Astrocyte of the spinal cord (primary cell): ENCODE data around the gene ATXN2.
"Not testable (repeated sequence)": the region's sequence is repeated elsewhere in the genome, so short reads cannot be mapped to it uniquely, and the experiment has no call there.

Experiments
- DNase-seq: peaks from one replicate; pipeline ENCODE4 v3.0.0; 2011; ENCODE audit warnings: low read depth, low spot score
- H3K4me3 ChIP-seq: 2 replicates; pipeline ENCODE4 v1.5.1; 2011; ENCODE audit warnings: low read depth, mild to moderate bottlenecking, low read length, moderate library complexity
- in situ Hi-C: cut with HindIII; loops from 2 replicates; pipeline ENCODE4 v1.10.0; 2017; ENCODE audit warnings: low sequenced_read_pairs
- TF ChIP-seq, protein P1 (sequence below): IDR thresholded peaks from 2 replicates; pipeline ENCODE4 v1.5.1; 2012; ENCODE audit warnings: low read depth, mild to moderate bottlenecking, low read length, inconsistent platforms

Gene ATXN2

GRCh38 chr12:111616177-111616623, 17.1 kb upstream of the ATXN2 start:
- TF ChIP-seq, protein P1, sequence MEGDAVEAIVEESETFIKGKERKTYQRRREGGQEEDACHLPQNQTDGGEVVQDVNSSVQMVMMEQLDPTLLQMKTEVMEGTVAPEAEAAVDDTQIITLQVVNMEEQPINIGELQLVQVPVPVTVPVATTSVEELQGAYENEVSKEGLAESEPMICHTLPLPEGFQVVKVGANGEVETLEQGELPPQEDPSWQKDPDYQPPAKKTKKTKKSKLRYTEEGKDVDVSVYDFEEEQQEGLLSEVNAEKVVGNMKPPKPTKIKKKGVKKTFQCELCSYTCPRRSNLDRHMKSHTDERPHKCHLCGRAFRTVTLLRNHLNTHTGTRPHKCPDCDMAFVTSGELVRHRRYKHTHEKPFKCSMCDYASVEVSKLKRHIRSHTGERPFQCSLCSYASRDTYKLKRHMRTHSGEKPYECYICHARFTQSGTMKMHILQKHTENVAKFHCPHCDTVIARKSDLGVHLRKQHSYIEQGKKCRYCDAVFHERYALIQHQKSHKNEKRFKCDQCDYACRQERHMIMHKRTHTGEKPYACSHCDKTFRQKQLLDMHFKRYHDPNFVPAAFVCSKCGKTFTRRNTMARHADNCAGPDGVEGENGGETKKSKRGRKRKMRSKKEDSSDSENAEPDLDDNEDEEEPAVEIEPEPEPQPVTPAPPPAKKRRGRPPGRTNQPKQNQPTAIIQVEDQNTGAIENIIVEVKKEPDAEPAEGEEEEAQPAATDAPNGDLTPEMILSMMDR = no peak
- no peak overlapping the region for H3K4me3 ChIP-seq
- in situ Hi-C loops = no loop called here
- DNase-seq = no peak

DNA sequence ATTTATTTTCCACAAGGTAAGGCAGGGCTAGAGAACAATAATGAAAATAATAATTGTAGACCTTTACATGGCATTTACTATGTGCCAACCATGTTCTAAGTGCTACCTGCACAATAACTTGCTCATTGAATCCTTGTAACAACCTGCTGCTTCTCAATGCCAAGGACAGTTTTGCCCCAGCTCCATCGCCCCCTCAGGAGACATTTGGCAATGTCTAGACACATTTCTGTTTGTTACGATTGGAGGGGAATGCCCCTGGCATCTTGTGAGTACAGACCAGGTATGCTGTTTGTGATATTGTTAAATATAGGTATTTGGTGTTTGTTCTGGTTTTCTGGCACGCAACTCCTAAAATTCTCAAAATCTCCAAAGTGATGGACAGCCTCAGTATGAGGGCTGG, 8.1 kb upstream of the ATXN2 start:
- TF ChIP-seq, protein P1 = no peak
- DNase-seq = no peak
- no peak overlapping the region for H3K4me3 ChIP-seq
- in situ Hi-C loops = no loop called here

- in situ Hi-C loops = no loop called here
- TF ChIP-seq, protein P1 = no peak
- H3K4me3 ChIP-seq = no peak overlapping the region
- no peak for DNase-seq
Measured at GRCh38 chr12:111606767-111607230, 7.7 kb upstream of the ATXN2 start.

DNA sequence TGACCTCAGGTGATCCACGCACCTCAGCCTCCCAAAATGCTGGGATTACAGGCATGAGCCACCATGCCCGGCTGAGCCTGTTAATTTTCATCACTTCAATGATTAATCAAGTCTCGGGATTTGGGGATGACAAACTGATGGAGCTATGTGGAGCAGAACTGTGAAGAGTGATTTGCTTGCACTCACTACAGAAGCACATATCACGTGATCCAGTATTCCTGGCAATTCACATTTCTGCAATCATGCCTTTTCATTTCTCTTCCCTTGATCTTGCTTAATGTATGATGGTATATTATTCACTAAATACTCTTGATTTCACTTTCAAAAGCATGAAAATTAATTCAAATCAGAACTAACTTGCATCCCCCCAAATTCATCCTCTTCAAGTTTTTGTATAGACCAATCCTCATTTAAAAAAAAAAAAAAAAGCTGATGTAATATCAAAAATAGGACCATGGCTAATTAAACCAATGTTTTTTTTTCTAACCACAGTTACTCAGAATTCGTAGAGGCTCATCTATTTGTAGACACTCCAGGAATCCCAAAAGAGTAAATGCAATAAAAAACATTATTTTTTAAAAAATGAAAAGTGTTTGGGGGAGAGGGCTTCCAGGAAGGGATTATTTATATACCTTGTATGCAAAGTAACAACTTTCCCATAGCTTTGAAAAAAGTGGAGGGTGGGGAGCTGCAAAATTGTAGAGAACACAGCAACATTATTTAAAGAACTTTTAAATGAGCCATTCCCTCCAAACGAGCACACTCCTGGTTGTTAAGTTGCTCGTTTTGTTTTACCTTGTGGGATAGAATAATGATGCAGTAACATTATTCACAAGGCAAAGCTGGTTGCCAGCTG, 7.0 kb upstream of the ATXN2 start:
- in situ Hi-C loops = no loop called here
- TF ChIP-seq, protein P1 = no peak
- no peak overlapping the region for H3K4me3 ChIP-seq
- peak; percentile 32 for DNase-seq

DNA sequence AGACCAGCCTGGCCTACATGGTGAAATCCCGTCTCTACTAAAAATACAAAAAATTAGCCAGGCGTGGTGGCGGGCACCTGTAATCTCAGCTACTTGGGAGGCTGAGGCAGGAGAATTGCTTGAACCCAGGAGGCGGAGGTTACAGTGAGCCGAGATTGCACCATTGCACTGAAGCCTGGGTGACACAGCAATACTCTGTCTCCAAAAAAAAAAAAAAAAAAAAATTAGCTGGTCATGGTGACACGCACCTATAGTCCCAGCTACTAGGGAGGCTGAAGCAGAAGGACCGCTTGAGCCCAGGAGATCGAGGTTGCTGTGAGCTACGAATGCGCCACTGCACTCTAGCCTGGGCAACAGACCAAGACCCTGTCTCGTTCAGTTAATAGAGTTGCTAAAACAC, 3.7 kb upstream of the ATXN2 start:
- DNase-seq, in situ Hi-C loops: not testable (repeated sequence)

DNA sequence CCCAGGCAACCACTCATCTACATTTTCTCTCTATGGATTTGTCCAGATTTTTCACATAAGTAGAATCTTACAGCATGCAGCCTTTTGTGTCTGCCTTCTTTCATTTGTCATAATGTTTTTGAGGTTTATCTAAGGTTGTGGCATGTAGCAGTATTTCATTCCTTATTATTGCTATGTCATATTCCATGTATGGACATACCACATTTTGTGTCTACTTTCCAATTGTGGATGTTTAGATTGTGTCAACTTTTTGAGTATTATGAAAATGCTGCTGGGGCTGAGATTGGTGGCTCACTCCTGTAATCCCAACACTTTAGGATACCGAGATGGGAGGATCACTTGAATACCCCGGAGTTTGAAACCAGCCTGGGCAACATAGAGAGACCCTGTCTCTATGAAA, 3.2 kb upstream of the ATXN2 start:
- no peak for DNase-seq
- no peak overlapping the region for H3K4me3 ChIP-seq
- TF ChIP-seq, protein P1 = no peak
- in situ Hi-C loops = no loop called here

More for the DNA sequence above, 3.7 kb upstream of the ATXN2 start:
- H3K4me3 ChIP-seq = not testable (repeated sequence)

- DNase-seq, in situ Hi-C loops, H3K4me3 ChIP-seq: not testable (repeated sequence)
Measured at GRCh38 chr12:111600986-111601385, 1.9 kb upstream of the ATXN2 start.
